ENCODE results near the gene NCCRP1.
"Not testable (repeated sequence)": the region's sequence is repeated elsewhere in the genome, so short reads cannot be mapped to it uniquely, and the experiment has no call there.

Gene NCCRP1

DNA sequence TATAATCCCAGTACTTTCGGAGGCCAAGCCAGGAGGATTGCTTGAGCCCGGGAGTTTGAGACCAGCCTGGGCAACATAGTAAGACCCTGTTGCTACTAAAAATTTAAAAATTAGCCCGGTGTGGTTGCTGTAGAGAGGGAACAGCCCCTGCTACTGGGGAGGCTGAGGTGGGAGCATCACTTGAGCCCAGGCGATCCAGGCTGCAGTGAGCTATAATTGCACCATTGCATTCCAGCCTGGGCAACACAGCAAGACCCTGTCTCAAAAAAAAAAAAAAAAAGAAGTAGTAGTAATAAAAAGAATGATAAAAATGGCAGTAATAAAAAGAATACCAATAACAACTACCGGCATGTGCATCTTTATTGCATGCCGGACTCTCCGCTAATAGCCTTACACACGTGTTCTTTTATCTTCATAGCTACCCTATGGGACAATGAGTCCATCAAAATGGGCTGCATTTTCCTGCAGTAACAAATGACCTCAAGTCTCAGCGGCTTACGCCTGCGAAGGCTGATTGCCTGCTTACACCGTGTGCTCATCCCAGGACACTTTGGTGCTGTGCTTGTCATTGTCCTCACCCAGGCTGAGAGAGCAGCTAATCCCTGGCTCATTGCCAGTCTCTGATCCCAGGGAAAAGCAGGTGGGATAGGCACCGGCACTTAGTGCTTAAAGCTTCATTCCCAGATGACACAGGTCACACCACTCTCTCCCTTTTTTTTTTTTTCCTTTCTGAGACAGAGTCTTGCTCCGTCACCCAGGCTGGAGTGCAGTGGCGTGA is 21.7 kb downstream of the NCCRP1 start:
- Histone ChIP-seq H3K36me3 (ENCODE audit: insufficient read depth, low read length) (no peaks in the 10 kb centered on the region), H3K27me3 (ENCODE audit: control insufficient read depth in 1 of 2, insufficient read depth in 2 of 2, low read length in 2 of 2) (peaks cover 0 to 4% of the 10 kb centered on the region in 2 donors), H3K4me3 (ENCODE audit: low read depth in 1 of 2, low read length in 2 of 2) (no peak overlapping the region), H3K9ac (ENCODE audit: low read length) (no peak overlapping the region), H3K4me1 (ENCODE audit: insufficient read depth, low read length) (no peaks in the 10 kb centered on the region), H3K9me3 (ENCODE audit: low read length) (no peaks in the 10 kb centered on the region), H3K27ac (ENCODE audit: low read depth, low read length) (no peak overlapping the region)

DNA sequence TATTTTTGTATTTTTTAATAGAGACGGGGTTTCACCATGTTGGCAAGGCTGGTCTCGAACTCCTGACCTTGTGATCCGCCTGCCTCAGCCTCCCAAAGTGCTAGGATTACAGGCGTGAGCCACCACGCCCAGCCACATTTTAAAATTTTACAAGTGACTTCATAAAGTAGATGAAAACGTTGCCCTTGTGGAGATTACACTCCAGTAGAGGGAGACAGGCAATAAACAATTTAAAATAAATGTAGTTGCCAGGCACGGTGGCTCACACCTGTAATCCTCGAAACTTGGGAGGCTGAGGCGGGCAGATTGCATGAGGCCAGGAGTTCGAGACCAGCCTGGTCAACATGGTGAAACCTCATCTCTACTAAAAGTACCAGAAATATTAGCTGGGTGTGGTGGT is 22.3 kb downstream of the NCCRP1 start:
- not testable (repeated sequence) for H3K9ac ChIP-seq (ENCODE audit: low read length); H3K36me3 ChIP-seq (ENCODE audit: insufficient read depth, low read length); H3K27me3 ChIP-seq (ENCODE audit: control insufficient read depth in 1 of 2, insufficient read depth in 2 of 2, low read length in 2 of 2); H3K27ac ChIP-seq (ENCODE audit: low read depth, low read length); H3K4me1 ChIP-seq (ENCODE audit: insufficient read depth, low read length); H3K9me3 ChIP-seq (ENCODE audit: low read length); H3K4me3 ChIP-seq (ENCODE audit: low read depth in 1 of 2, low read length in 2 of 2)

DNA sequence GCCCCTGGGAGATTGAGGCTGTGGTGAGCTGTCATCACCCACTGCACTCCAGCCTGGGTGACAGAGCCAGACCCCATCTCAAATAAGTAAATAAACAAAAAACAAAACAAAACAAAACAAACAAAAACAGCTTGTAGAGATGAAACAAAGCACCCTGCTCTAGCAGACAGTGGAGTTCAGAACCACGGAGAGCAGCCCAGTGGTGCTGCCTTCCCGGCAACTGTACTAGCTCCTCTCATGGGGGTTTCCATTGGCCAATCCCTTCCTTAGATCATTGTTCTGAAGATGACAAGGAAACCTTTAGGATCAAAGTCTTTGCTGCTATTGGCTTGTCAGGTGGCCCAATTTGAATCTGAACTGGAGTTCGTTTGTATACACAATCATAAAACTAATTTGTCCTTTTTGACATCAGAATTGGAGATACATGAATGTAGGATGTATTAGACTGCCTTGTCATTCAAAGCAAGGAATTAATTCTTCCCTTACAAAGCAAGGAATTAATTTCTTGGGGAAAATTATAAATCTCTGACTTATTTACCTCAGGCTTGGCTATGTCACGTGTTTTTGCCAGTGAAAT is 27.0 kb downstream of the NCCRP1 start:
- Histone ChIP-seq H3K36me3 (ENCODE audit: insufficient read depth, low read length) (no peaks in the 10 kb centered on the region), H3K4me3 (ENCODE audit: low read depth in 1 of 2, low read length in 2 of 2) (no peak overlapping the region), H3K27ac (ENCODE audit: low read depth, low read length) (no peak overlapping the region), H3K4me1 (ENCODE audit: insufficient read depth, low read length) (no peaks in the 10 kb centered on the region), H3K9me3 (ENCODE audit: low read length) (no peaks in the 10 kb centered on the region), H3K9ac (ENCODE audit: low read length) (no peak overlapping the region), H3K27me3 (ENCODE audit: control insufficient read depth in 1 of 2, insufficient read depth in 2 of 2, low read length in 2 of 2) (peaks cover 0 to 16% of the 10 kb centered on the region in 2 donors)

DNA sequence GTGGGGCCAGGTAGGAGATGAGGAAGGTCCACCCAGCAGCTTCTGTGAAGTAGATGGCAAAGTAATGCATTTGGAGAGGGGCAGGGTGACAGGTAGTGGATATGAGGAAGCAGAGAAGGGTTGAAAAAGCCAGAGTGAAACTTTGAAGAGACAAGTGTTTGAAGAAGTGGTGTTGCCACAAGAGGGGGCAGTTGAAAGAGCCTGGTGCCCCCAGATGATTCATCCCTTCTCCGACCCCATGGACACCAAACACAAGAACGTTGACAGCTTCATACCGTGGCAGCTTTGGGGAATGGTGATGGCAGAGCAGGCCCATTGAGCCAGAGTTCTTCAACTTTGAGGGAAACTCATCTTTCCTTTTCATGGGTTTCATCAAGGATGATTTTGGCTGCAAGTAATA is 28.1 kb downstream of the NCCRP1 start:
- Histone ChIP-seq H3K27ac (ENCODE audit: low read depth, low read length) (no peak overlapping the region), H3K4me1 (ENCODE audit: insufficient read depth, low read length) (no peaks in the 10 kb centered on the region), H3K4me3 (ENCODE audit: low read depth in 1 of 2, low read length in 2 of 2) (no peak overlapping the region), H3K9me3 (ENCODE audit: low read length) (no peaks in the 10 kb centered on the region), H3K27me3 (ENCODE audit: control insufficient read depth in 1 of 2, insufficient read depth in 2 of 2, low read length in 2 of 2) (peaks cover 0 to 16% of the 10 kb centered on the region in 2 donors), H3K36me3 (ENCODE audit: insufficient read depth, low read length) (no peaks in the 10 kb centered on the region), H3K9ac (ENCODE audit: low read length) (no peak overlapping the region)

DNA sequence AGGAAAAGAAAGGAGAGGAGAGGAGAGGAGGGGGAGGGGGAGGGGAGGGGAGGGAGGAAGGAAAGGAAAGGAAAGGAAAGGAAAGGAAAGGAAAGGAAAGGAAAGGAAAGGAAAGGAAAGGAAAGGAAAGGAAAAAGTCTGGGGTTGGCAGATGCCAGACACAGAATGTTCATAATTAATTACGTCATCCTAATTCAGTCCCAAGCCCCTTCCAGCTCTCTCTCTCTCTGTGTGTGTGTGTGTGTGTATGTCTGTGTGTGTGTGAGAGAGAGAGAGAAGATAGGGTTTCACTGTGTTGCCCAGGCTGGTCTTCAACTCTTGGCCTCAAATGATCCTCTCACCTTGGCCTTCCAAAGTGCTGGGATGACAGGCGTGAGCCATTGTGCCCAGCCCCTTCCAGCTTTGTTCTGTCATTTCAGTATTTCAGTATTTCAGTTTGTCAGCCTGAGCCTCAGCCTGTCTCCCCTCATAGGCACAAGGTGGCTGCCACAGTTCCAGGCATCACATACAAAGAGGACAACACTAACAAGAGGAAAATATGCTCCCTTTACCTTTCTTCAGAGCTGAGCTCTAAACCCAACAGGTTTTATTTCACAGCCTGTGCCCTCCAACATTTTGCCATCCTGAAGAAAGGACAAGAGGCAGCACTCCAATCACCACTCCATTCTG is 33.5 kb downstream of the NCCRP1 start:
- Histone ChIP-seq H3K9ac (ENCODE audit: low read length) (no peak overlapping the region), H3K36me3 (ENCODE audit: insufficient read depth, low read length) (no peaks in the 10 kb centered on the region), H3K27me3 (ENCODE audit: control insufficient read depth in 1 of 2, insufficient read depth in 2 of 2, low read length in 2 of 2) (no peaks in the 10 kb centered on the region), H3K27ac (ENCODE audit: low read depth, low read length) (no peak overlapping the region), H3K9me3 (ENCODE audit: low read length) (no peaks in the 10 kb centered on the region), H3K4me3 (ENCODE audit: low read depth in 1 of 2, low read length in 2 of 2) (no peak overlapping the region), H3K4me1 (ENCODE audit: insufficient read depth, low read length) (no peaks in the 10 kb centered on the region)

GRCh38 chr19:39232708-39233107 is 35.9 kb downstream of the NCCRP1 start:
- Histone ChIP-seq H3K27me3 (ENCODE audit: control insufficient read depth in 1 of 2, insufficient read depth in 2 of 2, low read length in 2 of 2) (peaks cover 0 to 14% of the 10 kb centered on the region in 2 donors), H3K9ac (ENCODE audit: low read length) (no peak overlapping the region), H3K27ac (ENCODE audit: low read depth, low read length) (no peak overlapping the region), H3K4me3 (ENCODE audit: low read depth in 1 of 2, low read length in 2 of 2) (no peak overlapping the region), H3K36me3 (ENCODE audit: insufficient read depth, low read length) (no peaks in the 10 kb centered on the region), H3K4me1 (ENCODE audit: insufficient read depth, low read length) (no peaks in the 10 kb centered on the region), H3K9me3 (ENCODE audit: low read length) (no peaks in the 10 kb centered on the region)

GRCh38 chr19:39236527-39236926 is 39.8 kb downstream of the NCCRP1 start:
- H3K36me3 ChIP-seq (ENCODE audit: insufficient read depth, low read length): no peaks in the 10 kb centered on the region
- no peaks in the 10 kb centered on the region for H3K9me3 ChIP-seq (ENCODE audit: low read length)
- no peak overlapping the region for H3K9ac ChIP-seq (ENCODE audit: low read length)
- peaks cover 0 to 14% of the 10 kb centered on the region in 2 donors for H3K27me3 ChIP-seq (ENCODE audit: control insufficient read depth in 1 of 2, insufficient read depth in 2 of 2, low read length in 2 of 2)
- H3K4me3 ChIP-seq (ENCODE audit: low read depth in 1 of 2, low read length in 2 of 2): no peak overlapping the region
- H3K4me1 ChIP-seq (ENCODE audit: insufficient read depth, low read length): no peaks in the 10 kb centered on the region
- no peak overlapping the region for H3K27ac ChIP-seq (ENCODE audit: low read depth, low read length)

GRCh38 chr19:39237200-39238184 is 40.7 kb downstream of the NCCRP1 start:
- Histone ChIP-seq H3K4me1 (ENCODE audit: insufficient read depth, low read length) (no peaks in the 10 kb centered on the region), H3K27ac (ENCODE audit: low read depth, low read length) (no peak overlapping the region), H3K9me3 (ENCODE audit: low read length) (no peaks in the 10 kb centered on the region), H3K4me3 (ENCODE audit: low read depth in 1 of 2, low read length in 2 of 2) (no peak overlapping the region), H3K27me3 (ENCODE audit: control insufficient read depth in 1 of 2, insufficient read depth in 2 of 2, low read length in 2 of 2) (peaks cover 0 to 14% of the 10 kb centered on the region in 2 donors), H3K9ac (ENCODE audit: low read length) (no peak overlapping the region), H3K36me3 (ENCODE audit: insufficient read depth, low read length) (no peaks in the 10 kb centered on the region)

DNA sequence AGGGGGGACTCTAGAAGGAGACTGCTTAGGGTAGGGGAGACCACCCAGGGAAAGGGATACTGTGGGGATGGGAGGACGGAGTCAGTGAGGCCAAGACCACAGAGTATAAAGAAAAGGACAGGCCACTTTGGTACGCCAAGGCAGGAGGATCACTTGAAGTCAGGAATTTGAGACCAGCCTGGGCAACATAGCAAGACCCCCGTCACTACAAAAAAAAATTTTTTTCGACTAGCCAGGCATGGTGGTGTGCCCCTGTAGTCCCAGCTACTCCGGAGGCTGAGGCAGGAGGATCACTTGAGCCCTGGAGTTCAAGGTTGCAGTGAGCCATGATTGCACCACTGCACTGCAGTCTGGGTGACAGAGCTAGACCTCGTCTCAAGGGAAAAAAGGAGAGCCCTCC is 41.4 kb downstream of the NCCRP1 start:
- no peak overlapping the region for H3K9ac ChIP-seq (ENCODE audit: low read length)
- H3K36me3 ChIP-seq (ENCODE audit: insufficient read depth, low read length): no peaks in the 10 kb centered on the region
- H3K4me3 ChIP-seq (ENCODE audit: low read depth in 1 of 2, low read length in 2 of 2): no peak overlapping the region
- H3K4me1 ChIP-seq (ENCODE audit: insufficient read depth, low read length): no peaks in the 10 kb centered on the region
- no peak overlapping the region for H3K27ac ChIP-seq (ENCODE audit: low read depth, low read length)
- no peaks in the 10 kb centered on the region for H3K9me3 ChIP-seq (ENCODE audit: low read length)
- H3K27me3 ChIP-seq (ENCODE audit: control insufficient read depth in 1 of 2, insufficient read depth in 2 of 2, low read length in 2 of 2): peaks cover 0 to 14% of the 10 kb centered on the region in 2 donors

DNA sequence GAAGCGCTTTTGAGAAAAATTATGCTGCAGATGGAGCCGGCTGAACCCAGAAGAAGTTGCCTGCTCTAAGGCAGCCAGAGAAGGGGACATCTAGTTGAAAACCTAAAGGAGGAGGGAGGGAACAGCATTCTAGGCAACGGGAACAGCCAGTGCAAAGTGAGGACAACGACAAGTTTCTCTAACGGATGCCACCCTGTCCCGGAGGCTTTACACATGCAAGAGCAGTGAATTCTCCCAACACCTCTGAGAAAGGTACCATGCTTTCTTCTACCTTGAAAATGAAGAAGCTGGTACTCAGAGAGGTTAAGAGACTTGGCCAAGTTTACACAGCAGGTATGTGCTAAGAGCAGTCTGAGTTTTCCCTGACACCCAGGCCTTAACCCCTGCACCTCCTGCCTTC is 42.2 kb downstream of the NCCRP1 start:
- H3K9me3 ChIP-seq (ENCODE audit: low read length): no peaks in the 10 kb centered on the region

GRCh38 chr19:39240421-39240820 is 43.7 kb downstream of the NCCRP1 start:
- H3K9ac ChIP-seq (ENCODE audit: low read length): no peak overlapping the region
- no peaks in the 10 kb centered on the region for H3K36me3 ChIP-seq (ENCODE audit: insufficient read depth, low read length)
- no peak overlapping the region for H3K27ac ChIP-seq (ENCODE audit: low read depth, low read length)
- H3K4me1 ChIP-seq (ENCODE audit: insufficient read depth, low read length): no peaks in the 10 kb centered on the region
- no peaks in the 10 kb centered on the region for H3K9me3 ChIP-seq (ENCODE audit: low read length)
- H3K4me3 ChIP-seq (ENCODE audit: low read depth in 1 of 2, low read length in 2 of 2): no peak overlapping the region
- H3K27me3 ChIP-seq (ENCODE audit: control insufficient read depth in 1 of 2, insufficient read depth in 2 of 2, low read length in 2 of 2): peaks cover 0 to 14% of the 10 kb centered on the region in 2 donors

More for the DNA sequence above, 42.2 kb downstream of the NCCRP1 start:
- Histone ChIP-seq H3K4me3 (ENCODE audit: low read depth in 1 of 2, low read length in 2 of 2) (no peak overlapping the region), H3K36me3 (ENCODE audit: insufficient read depth, low read length) (no peaks in the 10 kb centered on the region), H3K4me1 (ENCODE audit: insufficient read depth, low read length) (no peaks in the 10 kb centered on the region), H3K27me3 (ENCODE audit: control insufficient read depth in 1 of 2, insufficient read depth in 2 of 2, low read length in 2 of 2) (peaks cover 0 to 14% of the 10 kb centered on the region in 2 donors), H3K9ac (ENCODE audit: low read length) (no peak overlapping the region), H3K27ac (ENCODE audit: low read depth, low read length) (no peak overlapping the region)

All from muscle layer of colon (tissue), 2 donors.